BE2C (cell line): ENCODE data around the gene KIRREL3.

Experiments used
- DNase-seq: peaks from one replicate; pipeline ENCODE4 v3.0.0-alpha.2; 2020
- H3K27me3 ChIP-seq: fragments of 250-450 bp; sonication (Bioruptor Pico); 2 replicates; pipeline ENCODE4 v1.5.1; 2020; ENCODE audit warnings: mild to moderate bottlenecking
- H3K36me3 ChIP-seq: fragments of 250-450 bp; sonication (Bioruptor Pico); 2 replicates; pipeline ENCODE4 v1.5.1; 2020; ENCODE audit warnings: mild to moderate bottlenecking
- H3K4me1 ChIP-seq: fragments of 250-450 bp; sonication (Bioruptor Pico); 2 replicates; pipeline ENCODE4 v1.5.1; 2020
- H3K4me3 ChIP-seq: 2 replicates; pipeline ENCODE4 v1.5.1; 2011; ENCODE audit warnings: low read depth, low read length
- H3K9me3 ChIP-seq: fragments of 250-450 bp; sonication (Bioruptor Pico); 2 replicates; pipeline ENCODE4 v1.5.1; 2020
- TF ChIP-seq, protein P1 (sequence below): IDR thresholded peaks from 2 replicates; pipeline ENCODE4 v1.5.1; 2012; ENCODE audit warnings: mild to moderate bottlenecking, low read depth, low read length

Gene KIRREL3

DNA sequence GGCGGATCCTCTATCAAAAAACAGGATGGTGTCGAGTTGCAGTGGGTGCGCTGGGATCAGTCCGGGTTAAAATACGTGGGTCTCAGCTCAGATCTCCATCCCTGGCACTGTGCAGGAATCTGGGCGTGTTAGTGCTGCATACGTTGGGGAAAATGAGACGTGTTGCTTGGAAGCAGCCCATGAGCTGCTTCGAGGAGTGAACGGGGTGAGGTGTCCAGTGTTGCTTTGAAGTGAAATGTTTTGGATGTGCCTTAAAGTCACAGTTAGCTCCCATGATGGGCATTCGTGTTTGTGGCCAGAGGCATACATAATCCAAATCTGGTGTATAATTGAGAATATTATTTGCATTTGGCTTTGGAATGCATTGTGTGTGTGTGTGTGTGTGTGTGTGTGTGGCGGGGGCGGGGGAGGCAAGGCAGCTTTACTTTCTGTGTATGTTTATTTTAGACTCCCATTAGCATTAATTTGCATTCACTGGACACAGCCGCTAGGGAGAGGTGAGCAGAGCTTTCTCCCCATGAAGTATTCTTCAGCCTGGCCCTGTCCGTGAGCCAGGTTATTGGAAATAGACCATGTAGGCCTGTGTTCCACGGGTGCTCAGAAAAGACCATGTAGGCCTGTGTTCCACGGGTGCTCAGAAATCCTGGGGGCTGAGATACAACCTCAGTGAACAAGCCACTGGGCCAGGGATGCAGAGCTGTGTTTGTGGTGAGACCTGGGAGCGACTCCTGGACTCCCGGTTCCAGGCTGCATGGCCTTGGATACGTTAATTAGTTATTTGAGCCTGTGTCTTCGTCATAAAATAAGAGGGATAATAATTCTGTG, 510.5 kb downstream of the KIRREL3 start:
- TF ChIP-seq, protein P1, sequence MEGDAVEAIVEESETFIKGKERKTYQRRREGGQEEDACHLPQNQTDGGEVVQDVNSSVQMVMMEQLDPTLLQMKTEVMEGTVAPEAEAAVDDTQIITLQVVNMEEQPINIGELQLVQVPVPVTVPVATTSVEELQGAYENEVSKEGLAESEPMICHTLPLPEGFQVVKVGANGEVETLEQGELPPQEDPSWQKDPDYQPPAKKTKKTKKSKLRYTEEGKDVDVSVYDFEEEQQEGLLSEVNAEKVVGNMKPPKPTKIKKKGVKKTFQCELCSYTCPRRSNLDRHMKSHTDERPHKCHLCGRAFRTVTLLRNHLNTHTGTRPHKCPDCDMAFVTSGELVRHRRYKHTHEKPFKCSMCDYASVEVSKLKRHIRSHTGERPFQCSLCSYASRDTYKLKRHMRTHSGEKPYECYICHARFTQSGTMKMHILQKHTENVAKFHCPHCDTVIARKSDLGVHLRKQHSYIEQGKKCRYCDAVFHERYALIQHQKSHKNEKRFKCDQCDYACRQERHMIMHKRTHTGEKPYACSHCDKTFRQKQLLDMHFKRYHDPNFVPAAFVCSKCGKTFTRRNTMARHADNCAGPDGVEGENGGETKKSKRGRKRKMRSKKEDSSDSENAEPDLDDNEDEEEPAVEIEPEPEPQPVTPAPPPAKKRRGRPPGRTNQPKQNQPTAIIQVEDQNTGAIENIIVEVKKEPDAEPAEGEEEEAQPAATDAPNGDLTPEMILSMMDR = no peak
- Histone ChIP-seq H3K4me3 (no peak overlapping the region), H3K9me3 (no peaks in the 10 kb centered on the region), H3K27me3 (no peaks in the 10 kb centered on the region), H3K4me1 (peaks cover 18% of the 10 kb centered on the region), H3K36me3 (no peaks in the 10 kb centered on the region)
- no peak for DNase-seq

DNA sequence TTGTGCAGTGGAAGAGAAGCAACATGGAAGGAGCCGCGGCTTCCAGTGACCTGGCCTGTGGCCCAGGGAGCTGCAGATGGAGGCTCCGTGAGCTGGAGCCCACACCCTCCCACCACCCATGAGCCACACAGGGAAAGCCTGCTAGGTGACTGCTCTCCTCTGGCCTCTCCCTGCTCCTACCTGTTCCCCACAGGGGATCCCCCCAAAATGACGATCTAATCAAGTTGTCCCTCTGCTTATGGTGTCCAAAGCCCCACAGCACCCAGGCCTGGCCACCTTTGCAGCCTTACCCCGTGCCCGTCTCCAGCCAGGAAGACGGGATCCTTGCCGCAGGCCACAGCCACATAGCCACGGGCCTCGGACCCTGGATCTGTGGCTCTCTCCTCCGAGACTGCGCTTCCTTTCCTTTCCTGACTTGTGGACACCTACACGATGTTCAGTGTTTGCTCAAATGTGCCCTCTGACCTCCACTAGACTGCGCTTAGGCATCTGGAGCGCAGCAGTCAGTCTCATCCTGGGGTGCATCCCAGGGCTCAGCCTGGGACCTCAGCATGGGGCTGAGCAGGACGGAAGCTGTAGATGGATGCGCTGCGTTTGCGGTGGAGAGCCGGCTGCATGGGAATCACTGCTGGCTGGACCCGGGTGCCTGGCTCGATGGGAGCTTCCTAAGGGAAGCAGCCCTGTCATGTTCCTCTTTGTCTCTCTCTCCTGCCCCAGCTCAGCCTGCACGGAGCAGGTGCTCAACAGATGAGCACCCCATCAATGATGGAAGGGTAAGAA, 511.8 kb downstream of the KIRREL3 start:
- Histone ChIP-seq H3K4me1 (peaks cover 16% of the 10 kb centered on the region), H3K9me3 (no peaks in the 10 kb centered on the region), H3K27me3 (no peaks in the 10 kb centered on the region), H3K36me3 (no peaks in the 10 kb centered on the region), H3K4me3 (no peak overlapping the region)
- no peak for DNase-seq
- TF ChIP-seq, protein P1 = no peak

DNA sequence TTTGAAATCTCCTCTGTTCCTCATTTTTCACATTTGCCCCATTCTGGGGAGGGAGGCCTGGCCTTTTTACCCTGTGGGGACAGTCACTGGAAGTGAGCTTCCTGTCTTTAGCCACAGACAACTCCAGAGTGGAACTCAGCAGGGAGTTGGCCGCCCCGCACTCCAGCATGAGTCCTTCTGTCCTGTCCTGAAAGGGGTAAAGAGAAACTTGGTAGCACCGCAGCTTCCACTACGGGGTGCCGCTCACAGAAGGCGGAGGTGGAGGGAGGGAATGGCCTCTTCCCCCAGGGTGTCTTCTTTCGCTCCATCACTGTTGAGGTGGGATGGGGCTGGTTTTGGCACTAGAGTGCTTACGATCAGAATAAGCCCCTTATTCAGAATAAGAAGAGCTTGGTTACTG, 512.9 kb downstream of the KIRREL3 start:
- Histone ChIP-seq H3K4me1 (peaks cover 16% of the 10 kb centered on the region), H3K4me3 (no peak overlapping the region), H3K9me3 (no peaks in the 10 kb centered on the region), H3K36me3 (no peaks in the 10 kb centered on the region), H3K27me3 (no peaks in the 10 kb centered on the region)
- TF ChIP-seq, protein P1 = no peak
- DNase-seq = no peak

DNA sequence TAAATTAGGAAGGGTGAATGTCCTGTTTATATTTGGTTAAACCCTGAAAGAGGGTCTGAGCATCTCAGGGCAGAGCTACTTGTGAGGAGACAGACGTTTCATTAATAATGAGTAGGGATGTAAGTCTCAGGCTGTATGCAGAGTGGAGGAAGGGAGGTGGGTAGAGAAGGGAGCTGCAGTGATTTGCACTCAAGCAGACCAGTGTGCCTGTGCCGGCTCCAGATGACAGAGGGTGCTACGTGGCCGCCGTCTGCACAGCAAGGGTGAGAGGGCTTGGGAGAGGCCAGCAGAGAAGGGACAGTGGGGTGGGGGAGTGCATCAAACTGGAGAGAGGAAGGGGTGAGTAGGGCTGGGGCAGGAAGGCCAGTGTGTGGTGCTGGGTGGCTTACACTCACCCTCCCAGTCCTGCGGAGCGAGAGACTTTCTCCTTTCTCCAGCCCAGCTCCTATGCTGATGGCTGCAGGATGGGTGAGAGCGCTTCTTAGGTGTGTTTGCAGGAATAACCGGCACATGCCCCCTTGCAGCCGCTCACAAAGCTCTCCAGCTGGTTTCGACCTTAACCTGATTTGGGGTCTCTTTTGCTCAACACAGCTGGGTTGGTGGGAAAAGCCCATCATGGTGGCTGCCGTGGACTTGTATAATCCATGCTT, 514.5 kb downstream of the KIRREL3 start:
- Histone ChIP-seq H3K4me1 (peaks cover 16% of the 10 kb centered on the region), H3K4me3 (no peak overlapping the region), H3K9me3 (no peaks in the 10 kb centered on the region), H3K36me3 (no peaks in the 10 kb centered on the region), H3K27me3 (no peaks in the 10 kb centered on the region)
- DNase-seq = no peak
- TF ChIP-seq, protein P1 = no peak

DNA sequence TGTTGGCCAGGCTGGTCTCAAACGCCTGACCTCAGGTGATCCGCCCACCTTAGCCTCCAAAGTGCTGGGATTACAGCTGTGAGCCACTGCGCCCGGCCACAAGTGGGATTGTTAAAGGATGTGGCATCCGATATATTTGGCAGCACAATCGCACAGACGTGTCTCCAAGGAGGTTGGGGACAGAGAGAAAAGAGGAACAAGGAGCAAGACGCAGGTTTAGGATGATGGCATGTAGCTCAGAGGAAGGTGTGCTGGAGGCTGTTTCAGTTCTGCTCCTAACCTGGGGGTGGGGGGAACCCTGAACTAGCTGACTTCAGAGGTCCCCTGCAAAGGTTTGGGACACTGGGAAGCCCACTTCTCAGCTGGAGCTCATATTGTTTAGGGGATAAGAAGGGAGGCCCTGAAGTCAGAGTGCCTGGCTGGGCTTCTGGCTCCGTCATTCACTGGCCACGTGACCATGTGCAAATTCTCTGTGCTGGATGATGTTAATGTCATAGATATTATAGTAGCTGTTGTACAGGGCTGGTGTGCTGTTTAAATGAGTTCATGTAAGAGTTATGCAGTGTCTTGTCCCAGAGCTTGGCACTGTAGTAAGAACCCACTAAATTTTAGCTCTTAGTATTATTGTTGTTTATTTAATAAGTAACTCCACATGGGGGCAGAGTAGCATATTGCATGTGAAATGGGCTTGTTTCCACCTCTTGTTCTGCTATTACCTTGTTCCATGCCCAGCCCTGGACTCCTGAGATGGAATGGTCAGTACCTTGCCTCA, 515.4 kb downstream of the KIRREL3 start:
- no peaks in the 10 kb centered on the region for H3K36me3 ChIP-seq
- TF ChIP-seq, protein P1 = peak; percentile 51
- no peaks in the 10 kb centered on the region for H3K27me3 ChIP-seq
- H3K4me1 ChIP-seq = peaks cover 20% of the 10 kb centered on the region
- H3K4me3 ChIP-seq = no peak overlapping the region
- no peaks in the 10 kb centered on the region for H3K9me3 ChIP-seq
- no peak for DNase-seq
